SH-SY5Y (cell line): ENCODE data around the gene ALB.

ENCODE experiments used
- GATA2 ChIP-seq: IDR thresholded peaks from 2 replicates; pipeline ENCODE4 v1.6.1; 2011; ENCODE audit warnings: mild to moderate bottlenecking, low read depth, low read length
- GATA3 ChIP-seq: IDR thresholded peaks from 2 replicates; pipeline ENCODE4 v1.6.1; 2011; ENCODE audit warnings: low read depth, mild to moderate bottlenecking, low read length, moderate library complexity

GRCh38 chr4:73448448-73449203 is 44.5 kb downstream of the ALB start:
- TF ChIP-seq GATA2 (no peak), GATA3 (no peak)
